Measurements from ENCODE around the gene VRK3. TPM values are rescaled to one million over a fixed set of nuclear protein-coding genes. Genes with fewer than 3 reads are reported as not detected.

VRK3 gene
- total and polyA plus RNA-seq, 12 donors: 15.1 to 34.9 (median 23.6) TPM

DNA sequence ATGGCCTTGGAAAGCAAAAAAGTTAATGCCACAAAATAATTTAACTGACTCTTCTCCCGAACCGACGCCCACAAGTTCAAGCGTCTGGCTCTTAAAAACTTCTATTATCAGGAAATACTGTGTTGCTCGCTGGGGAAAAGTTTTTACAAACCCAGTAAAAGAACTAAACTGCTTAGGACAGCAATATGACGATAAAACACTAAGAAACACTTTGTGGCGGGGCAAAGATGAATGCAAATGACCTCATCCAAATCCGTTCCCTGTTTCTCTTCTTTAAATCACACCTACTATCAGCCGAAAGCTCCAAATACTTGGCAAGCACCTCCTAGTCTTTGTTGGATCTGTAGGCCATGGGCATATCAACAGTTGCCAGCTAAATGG, 69.1 kb downstream of the VRK3 start:
- Histone ChIP-seq H3K27me3 (peaks cover 0 to 17% (median 6%) of the 10 kb centered on the region in 7 donors), H3K27ac (no peak overlapping the region), H3K4me1 (peaks cover 0 to 41% (median 17%) of the 10 kb centered on the region in 9 donors), H3K4me3 (no peak overlapping the region), H3K9me3 (no peaks in the 10 kb centered on the region), H3K36me3 (no peaks in the 10 kb centered on the region)
- DNase-seq: no peak
- ATAC-seq: no peak
- TF ChIP-seq CTCF (IDR thresholded peaks at IDR 0.05): no peak
- WGBS, 2 donors: 66% methylated on average over 9 of the region's 9 CpGs
- intact Hi-C loops (cut with DNase I): no loop called here

GRCh38 chr19:49954933-49955332, 70.2 kb downstream of the VRK3 start:
- Histone ChIP-seq H3K27me3 (peaks cover 0 to 17% (median 6%) of the 10 kb centered on the region in 7 donors), H3K4me3 (no peak overlapping the region), H3K4me1 (peaks cover 0 to 41% (median 17%) of the 10 kb centered on the region in 9 donors), H3K36me3 (no peaks in the 10 kb centered on the region), H3K27ac (no peak overlapping the region), H3K9me3 (no peaks in the 10 kb centered on the region)
- 78 to 79% methylated on average over 11 of the region's 11 CpGs for WGBS, 2 donors
- intact Hi-C loops (cut with DNase I): loop anchor here in 1 of 10 donors (1.0 kb wide), 1 partner anchor 35 kb away; no protein-coding TSS in a partner anchor
- ATAC-seq (no peak), DNase-seq (no peak)
- no peak for TF ChIP-seq CTCF (IDR thresholded peaks at IDR 0.05)

DNA sequence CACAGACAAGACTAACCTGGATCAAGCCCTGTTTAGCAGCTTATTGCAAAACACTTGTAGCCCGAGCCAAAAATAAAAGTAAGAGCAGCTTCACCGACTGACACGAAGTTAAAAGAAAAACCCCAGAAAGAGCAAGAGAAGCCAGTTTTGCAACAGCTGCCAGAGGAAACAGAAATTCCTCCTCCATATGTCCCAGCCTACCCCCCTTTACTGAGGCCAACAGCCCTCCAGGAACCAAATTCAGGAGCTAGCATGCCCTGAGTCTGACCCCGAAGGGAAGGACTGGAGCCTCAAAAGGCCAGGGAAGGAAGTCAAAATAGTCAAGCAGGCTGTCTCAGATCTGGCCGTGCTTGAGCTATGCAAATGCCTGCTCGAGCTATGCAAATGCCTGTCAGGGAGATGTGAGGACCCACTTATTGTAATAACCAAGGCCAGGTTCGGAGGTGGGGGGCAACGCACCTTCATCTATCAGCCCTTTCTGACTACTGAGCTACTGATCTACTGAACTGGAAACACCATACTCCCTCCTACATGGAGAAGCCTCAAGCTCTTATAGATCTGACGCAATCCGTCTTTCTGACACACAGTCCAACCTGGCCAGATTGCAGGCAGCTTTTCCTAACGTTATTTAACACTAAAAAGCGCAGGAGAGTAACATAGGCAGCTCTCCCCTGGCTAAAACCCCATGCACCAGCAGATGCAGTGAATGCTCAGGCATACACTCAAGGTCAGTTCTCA, 70.9 kb downstream of the VRK3 start:
- H3K27me3 ChIP-seq: peaks cover 0 to 17% (median 6%) of the 10 kb centered on the region in 7 donors
- ATAC-seq: peak in 7 of 8 donors; percentile 30 to 76 (median 67)
- peaks cover 0 to 41% (median 17%) of the 10 kb centered on the region in 9 donors for H3K4me1 ChIP-seq
- no peak overlapping the region for H3K4me3 ChIP-seq
- WGBS, 2 donors: 35 to 44% methylated on average over 12 of the region's 12 CpGs
- no peaks in the 10 kb centered on the region for H3K9me3 ChIP-seq
- intact Hi-C loops (cut with DNase I): loop anchor here in 1 of 10 donors (1.0 kb wide), 1 partner anchor 36 kb away; no protein-coding TSS in a partner anchor
- peak overlapping the region in 1 of 10 donors; percentile 47 for H3K27ac ChIP-seq
- no peaks in the 10 kb centered on the region for H3K36me3 ChIP-seq
- TF ChIP-seq CTCF (IDR thresholded peaks at IDR 0.05): no peak
- DNase-seq: no peak

DNA sequence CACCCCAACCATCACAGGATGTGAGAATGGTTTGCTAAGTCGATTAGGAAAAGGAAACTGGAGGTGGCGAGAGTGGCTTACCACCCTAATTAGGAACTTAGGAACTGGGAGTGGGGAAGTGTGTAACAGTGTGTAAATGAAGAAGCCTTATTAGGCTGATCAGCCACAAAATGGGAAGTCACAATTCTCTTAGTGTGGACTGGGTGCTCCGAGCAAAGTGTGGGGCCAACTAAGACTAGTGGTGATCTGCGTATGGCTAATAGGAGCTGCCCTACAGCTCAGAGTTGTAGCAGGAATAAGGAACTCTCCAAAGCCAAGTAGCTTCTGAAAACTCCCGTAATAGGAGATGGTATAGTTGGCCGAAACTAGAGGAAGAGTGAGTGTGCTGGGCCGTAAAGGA, 71.8 kb downstream of the VRK3 start:
- 56 to 60% methylated on average over 7 of the region's 7 CpGs for WGBS, 2 donors
- peak overlapping the region in 1 of 10 donors; percentile 47 for H3K27ac ChIP-seq
- H3K36me3 ChIP-seq: no peaks in the 10 kb centered on the region
- TF ChIP-seq CTCF (IDR thresholded peaks at IDR 0.05): no peak
- ATAC-seq (peak in 3 of 8 donors; percentile 28 to 60 (median 58)), DNase-seq (no peak)
- H3K4me1 ChIP-seq: peaks cover 0 to 41% (median 17%) of the 10 kb centered on the region in 9 donors
- no peak overlapping the region for H3K4me3 ChIP-seq
- intact Hi-C loops (cut with DNase I): no loop called here
- H3K27me3 ChIP-seq: peaks cover 0 to 19% (median 7%) of the 10 kb centered on the region in 7 donors
- H3K9me3 ChIP-seq: no peaks in the 10 kb centered on the region
